H1 (cell line): ENCODE results near the gene OR2F1. TPM values are rescaled to one million over a fixed set of nuclear protein-coding genes. Genes with fewer than 3 reads are reported as not detected.

Source experiments
- CTCF ChIA-PET: fragments of 300-600 bp; sonication (Branson Sonifier 250); formaldehyde crosslinking; loops from one replicate; lab custom pipeline; 2021; ENCODE audit not compliant: partially characterized antibody; lab: Charles Lee
- POLR2A ChIA-PET: fragments of 300-600 bp; sonication (Branson Sonifier 250); formaldehyde crosslinking; loops from one replicate; lab custom pipeline; 2021; ENCODE audit warnings: inconsistent platforms; ENCODE audit not compliant: partially characterized antibody; lab: Charles Lee
- DNase-seq, 2 experiments: peaks; one replicate each; pipeline versions ENCODE4 v3.0.0 to v3.0.0-alpha.2; 2010 to 2022; ENCODE audit warnings: low spot score in 2 of 2, low read depth in 1 of 2, mixed read lengths in 1 of 2
- FAIRE-seq: peaks from 2 replicates; lab custom pipeline; 2011; peaks lifted over from hg19 to GRCh38; lab: Jason Lieb, UNC
- H2AFZ ChIP-seq: 2 replicates; pipeline ENCODE4 v1.8.1; 2012; ENCODE audit warnings: low read length, inconsistent platforms
- H2AK5ac ChIP-seq: 2 replicates; pipeline ENCODE4 v1.6.1; 2013; ENCODE audit warnings: low read depth, low read length
- H2BK120ac ChIP-seq: replicated peaks from 2 replicates; pipeline ENCODE3; 2013; ENCODE audit warnings: low read depth, low read length, inconsistent platforms
- H2BK12ac ChIP-seq: 2 replicates; pipeline ENCODE4 v1.6.1; 2013; ENCODE audit warnings: low read depth, low read length
- H2BK15ac ChIP-seq: 2 replicates; pipeline ENCODE4 v1.6.1; 2013; ENCODE audit warnings: low read length
- H2BK20ac ChIP-seq: 2 replicates; pipeline ENCODE4 v1.6.1; 2013; ENCODE audit warnings: low read length
- H2BK5ac ChIP-seq: 2 replicates; pipeline ENCODE4 v1.6.1; 2013; ENCODE audit warnings: low read depth, low read length
- H3K14ac ChIP-seq: 2 replicates; pipeline ENCODE4 v1.6.1; 2013; ENCODE audit warnings: inconsistent platforms; ENCODE audit not compliant: insufficient read length
- H3K18ac ChIP-seq: 2 replicates; pipeline ENCODE4 v1.6.1; 2013; ENCODE audit warnings: low read length; ENCODE audit errors: extremely low read depth
- H3K23ac ChIP-seq: 2 replicates; pipeline ENCODE4 v1.6.1; 2013; ENCODE audit warnings: inconsistent platforms; ENCODE audit not compliant: insufficient read length
- H3K23me2 ChIP-seq: 2 replicates; pipeline ENCODE4 v1.6.1; 2013; ENCODE audit warnings: low read depth, low read length
- H3K27ac ChIP-seq: 2 replicates; pipeline ENCODE4 v1.6.1; 2011; ENCODE audit warnings: low read depth, low read length, inconsistent platforms
- H3K27me3 ChIP-seq, 4 experiments: replicated peaks in 1 of 4; 1 replicate in 1 of 4; 2 replicates in 3 of 4; pipeline versions ENCODE4 v1.6.1 to v1.8.1; 2011 to 2013; ENCODE audit warnings: low read length in 3 of 4, mild to moderate bottlenecking in 3 of 4, inconsistent platforms in 2 of 4, mixed read lengths in 2 of 4, moderate library complexity in 1 of 4; ENCODE audit not compliant: control insufficient read depth in 3 of 4, insufficient read depth in 3 of 4; ENCODE audit errors: extremely low read depth in 1 of 4
- H3K36me3 ChIP-seq, 4 experiments: 2 replicates each; pipeline versions ENCODE4 v1.6.1 to v1.8.1; 2011 to 2013; ENCODE audit warnings: mild to moderate bottlenecking in 4 of 4, low read length in 3 of 4, moderate library complexity in 2 of 4, control low read depth in 1 of 4, inconsistent platforms in 1 of 4; ENCODE audit not compliant: insufficient read depth in 4 of 4, control insufficient read depth in 2 of 4
- H3K4ac ChIP-seq: replicated peaks from 2 replicates; pipeline ENCODE3; 2013; ENCODE audit warnings: low read length, low read depth, mixed read lengths, inconsistent platforms; ENCODE audit not compliant: insufficient read length
- H3K4me1 ChIP-seq, 4 experiments: replicated peaks in 1 of 4; 1 replicate in 1 of 4; 2 replicates in 3 of 4; pipeline versions ENCODE4 v1.6.1 to v1.8.1; 2011 to 2013; ENCODE audit warnings: low read length in 3 of 4, inconsistent platforms in 2 of 4, mixed read lengths in 1 of 4; ENCODE audit not compliant: insufficient read depth in 4 of 4, control insufficient read depth in 3 of 4
- H3K4me2 ChIP-seq, 2 experiments: 2 replicates each; pipeline versions ENCODE4 v1.6.1 to v1.8.1; 2011 to 2013; ENCODE audit warnings: low read depth in 2 of 2, low read length in 2 of 2, control low read depth in 1 of 2, inconsistent platforms in 1 of 2, mild to moderate bottlenecking in 1 of 2; ENCODE audit not compliant: insufficient read depth in 1 of 2
- H3K4me3 ChIP-seq, 4 experiments: fragments of 200-600, 300-600 bp in 1 of 4; sonication (generic), shearing (Covaris generic), sonication (Bioruptor Twin) in 1 of 4; 2 replicates each; pipeline versions ENCODE4 v1.5.1 to v1.8.1; 2011 to 2016; ENCODE audit warnings: low read length in 4 of 4, low read depth in 3 of 4, control low read depth in 2 of 4, inconsistent platforms in 2 of 4, mild to moderate bottlenecking in 2 of 4, mixed read lengths in 1 of 4, moderate library complexity in 1 of 4; ENCODE audit not compliant: insufficient read depth in 2 of 4; ENCODE audit errors: extremely low read depth in 1 of 4
- H3K56ac ChIP-seq: replicated peaks from 2 replicates; pipeline ENCODE3; 2013; ENCODE audit warnings: low read depth, mild to moderate bottlenecking, mixed read lengths, low read length, inconsistent platforms; ENCODE audit not compliant: insufficient read length
- H3K79me1 ChIP-seq: 2 replicates; pipeline ENCODE4 v1.6.1; 2013; ENCODE audit warnings: low read depth, low read length, control low read depth
- H3K79me2 ChIP-seq, 2 experiments: 2 replicates each; pipeline versions ENCODE4 v1.6.1 to v1.8.1; 2012 to 2013; ENCODE audit warnings: low read length in 2 of 2, mild to moderate bottlenecking in 2 of 2, inconsistent platforms in 1 of 2; ENCODE audit not compliant: insufficient read depth in 2 of 2, control insufficient read depth in 1 of 2
- H3K9ac ChIP-seq, 4 experiments: replicated peaks in 1 of 4; 1 replicate in 1 of 4; 2 replicates in 3 of 4; pipeline versions ENCODE4 v1.6.1 to v1.8.1; 2011 to 2013; ENCODE audit warnings: low read depth in 3 of 4, low read length in 3 of 4, control low read depth in 2 of 4, mild to moderate bottlenecking in 2 of 4, moderate library complexity in 2 of 4, inconsistent platforms in 1 of 4; ENCODE audit errors: extremely low read depth in 1 of 4
- H3K9me3 ChIP-seq, 2 experiments: 2 replicates each; pipeline versions ENCODE4 v1.6.1 to v1.8.1; 2012 to 2013; ENCODE audit warnings: mild to moderate bottlenecking in 2 of 2, moderate library complexity in 2 of 2, control low read depth in 1 of 2, inconsistent platforms in 1 of 2, low read depth in 1 of 2, low read length in 1 of 2, mixed read lengths in 1 of 2; ENCODE audit not compliant: insufficient read depth in 2 of 2
- H4K20me1 ChIP-seq, 2 experiments: replicated peaks in 1 of 2; 2 replicates each; pipeline versions ENCODE3 to v1.8.1; 2011 to 2013; ENCODE audit warnings: inconsistent platforms in 2 of 2, low read length in 2 of 2, mild to moderate bottlenecking in 1 of 2; ENCODE audit not compliant: insufficient read depth in 2 of 2, control insufficient read depth in 1 of 2
- H4K5ac ChIP-seq: 2 replicates; pipeline ENCODE4 v1.6.1; 2013; ENCODE audit warnings: low read length, low read depth, mixed read lengths, inconsistent platforms; ENCODE audit not compliant: insufficient read length
- H4K8ac ChIP-seq: 2 replicates; pipeline ENCODE4 v1.8.0; 2013; ENCODE audit warnings: mild to moderate bottlenecking, moderate library complexity, low read length, inconsistent platforms; ENCODE audit not compliant: insufficient read depth; ENCODE audit errors: extremely low read depth
- H4K91ac ChIP-seq: replicated peaks from 2 replicates; pipeline ENCODE3; 2013; ENCODE audit warnings: low read length, mixed read lengths, inconsistent platforms; ENCODE audit not compliant: insufficient read length
- EP300 ChIP-seq, 2 experiments: IDR thresholded peaks; 1 replicate in 1 of 2; 2 replicates in 1 of 2; pipeline ENCODE4 v1.6.1; 2011 to 2012; ENCODE audit warnings: low read depth in 2 of 2, low read length in 2 of 2, mild to moderate bottlenecking in 2 of 2, borderline replicate concordance in 1 of 2, inconsistent platforms in 1 of 2, moderate library complexity in 1 of 2
- MAFK ChIP-seq: IDR thresholded peaks from 2 replicates; pipeline ENCODE4 v1.6.1; 2012; ENCODE audit warnings: low read depth, mild to moderate bottlenecking, improper control_type of control experiment, low read length
- NRF1 ChIP-seq: IDR thresholded peaks from 2 replicates; pipeline ENCODE4 v1.6.1; 2011; ENCODE audit warnings: mild to moderate bottlenecking, low read depth, low read length, improper control_type of control experiment
- PHF8 ChIP-seq: fragments of 200-600 bp; sonication (generic); conservative IDR thresholded peaks from 2 replicates; pipeline ENCODE4 v1.7.1; 2012; ENCODE audit warnings: low read depth, mild to moderate bottlenecking, inconsistent platforms, low read length, moderate library complexity
- POLR2AphosphoS5 ChIP-seq: IDR thresholded peaks from 2 replicates; pipeline ENCODE4 v1.6.1; 2011; ENCODE audit warnings: low read depth, low read length
- SIRT6 ChIP-seq: IDR thresholded peaks from one replicate; pipeline ENCODE4 v1.7.1; 2012; ENCODE audit warnings: low read length, inconsistent platforms
- SP1 ChIP-seq: IDR thresholded peaks from 2 replicates; pipeline ENCODE4 v1.6.1; 2011; ENCODE audit warnings: low read depth, low read length
- TEAD4 ChIP-seq: IDR thresholded peaks from 2 replicates; pipeline ENCODE4 v1.6.1; 2012; ENCODE audit warnings: low read depth, low read length, inconsistent platforms, mixed read lengths
- WGBS, 2 experiments: shearing (Covaris generic) in 1 of 2; methylation state at CpG; one replicate each; pipeline versions ENCODE4 v1.1.6 to v1.1.7; 2013 to 2015; ENCODE audit warnings: low lambda C conversion rate in 2 of 2, mixed read lengths in 2 of 2, inconsistent platforms in 1 of 2, low coverage in 1 of 2, missing lambda C conversion rate in 1 of 2; ENCODE audit not compliant: insufficient replicate concordance in 2 of 2, insufficient coverage in 1 of 2, insufficient read length in 1 of 2; ENCODE audit errors: extremely low coverage in 1 of 2, missing lambda C conversion rate in 1 of 2; 5-methylcytosine and 5-hydroxymethylcytosine counted together
- polyA plus RNA-seq, 7 experiments: library from polyadenylated mRNA; depleted of rRNA in 3 of 7; stranded (reverse) in 5 of 7; unstranded in 2 of 7; fragments of >200 nt in 5 of 7; fragments of 200-250 nt in 2 of 7; gene quantifications; 1 replicate in 5 of 7; 2 replicates in 1 of 7; 4 replicates in 1 of 7; pipeline versions ENCODE4 v1.2.1 to v1.2.3, GENCODE V29; 2011 to 2013; ENCODE audit warnings: missing spikeins in 2 of 7, mixed read lengths in 2 of 7
- total RNA-seq: library from RNA; stranded (reverse); fragmentation: NEBNext Ultra II Directional; extraction: Animal tissue kit (Norgen Biotek cat#: 25700); gene quantifications from 2 replicates; pipeline ENCODE4 v1.2.1, GENCODE V29; 2021

The OR2F1 gene
- total and polyA plus RNA-seq, 2 of the 8 experiments (the other 6 are each of a cell fraction or from before 2014, with no cell fraction given), result 0.19 TPM; not detected in 1

- WGBS, 2 experiments, result 100% methylated on average over 3 of the region's 3 CpGs; no CpG with 5 or more reads in 1 of the 2 experiments
- ChIA-PET POLR2A (interaction anchor here (1.0 kb wide), 1 partner anchor 22 kb away, joined by 3 read pairs; no protein-coding TSS in a partner anchor), CTCF (no interaction called here)
- no peak overlapping the region for H4K91ac ChIP-seq
- H4K20me1 ChIP-seq, result no peaks in the 10 kb centered on the region
- H2BK15ac ChIP-seq, result no peak overlapping the region
- DNase-seq (no peak), FAIRE-seq (no peak)
- H4K8ac ChIP-seq, result no peak overlapping the region
- no peak overlapping the region for H3K18ac ChIP-seq
- no peak overlapping the region for H3K9ac ChIP-seq
- H3K4ac ChIP-seq, result no peak overlapping the region
- no peak overlapping the region for H3K56ac ChIP-seq
- H3K79me1 ChIP-seq, result no peaks in the 10 kb centered on the region
- H3K9me3 ChIP-seq, result no peaks in the 10 kb centered on the region
- no peaks in the 10 kb centered on the region for H3K27me3 ChIP-seq
- H2BK5ac ChIP-seq, result no peak overlapping the region
- no peak overlapping the region for H2BK20ac ChIP-seq
- no peak overlapping the region for H2BK120ac ChIP-seq
- no peak overlapping the region for H2AFZ ChIP-seq
- H4K5ac ChIP-seq, result no peak overlapping the region
- H3K14ac ChIP-seq, result no peak overlapping the region
- no peaks in the 10 kb centered on the region for H3K4me1 ChIP-seq
- H2AK5ac ChIP-seq, result no peak overlapping the region
- H3K4me3 ChIP-seq, result no peak overlapping the region
- no peak overlapping the region for H3K27ac ChIP-seq
- no peak overlapping the region for H3K23ac ChIP-seq
- no peaks in the 10 kb centered on the region for H3K36me3 ChIP-seq
- H3K4me2 ChIP-seq, result no peak overlapping the region
- H3K23me2 ChIP-seq, result no peaks in the 10 kb centered on the region
- no peaks in the 10 kb centered on the region for H3K79me2 ChIP-seq
- no peak overlapping the region for H2BK12ac ChIP-seq
- TF ChIP-seq EP300 (IDR thresholded peaks at IDR 0.05; ENCODE audit: borderline replicate concordance in 1 of 2, low read depth in 2 of 2, low read length in 2 of 2) (no peak), SIRT6 (no peak), MAFK (no peak), SP1 (no peak), POLR2AphosphoS5 (no peak), TEAD4 (no peak), NRF1 (no peak), PHF8 (no peak)
Observed at GRCh38 chr7:143913945-143914615, 40.6 kb upstream of the OR2F1 start.
